GM12874 (cell line): ENCODE data around the gene RAB40B.

ENCODE experiments used
- TF ChIP-seq, protein P1 (sequence below): IDR thresholded peaks from 2 replicates; pipeline ENCODE4 v1.5.1; 2011; ENCODE audit warnings: low read depth, mild to moderate bottlenecking, control low read depth, low read length, moderate library complexity; ENCODE audit not compliant: insufficient read depth

RAB40B gene

DNA sequence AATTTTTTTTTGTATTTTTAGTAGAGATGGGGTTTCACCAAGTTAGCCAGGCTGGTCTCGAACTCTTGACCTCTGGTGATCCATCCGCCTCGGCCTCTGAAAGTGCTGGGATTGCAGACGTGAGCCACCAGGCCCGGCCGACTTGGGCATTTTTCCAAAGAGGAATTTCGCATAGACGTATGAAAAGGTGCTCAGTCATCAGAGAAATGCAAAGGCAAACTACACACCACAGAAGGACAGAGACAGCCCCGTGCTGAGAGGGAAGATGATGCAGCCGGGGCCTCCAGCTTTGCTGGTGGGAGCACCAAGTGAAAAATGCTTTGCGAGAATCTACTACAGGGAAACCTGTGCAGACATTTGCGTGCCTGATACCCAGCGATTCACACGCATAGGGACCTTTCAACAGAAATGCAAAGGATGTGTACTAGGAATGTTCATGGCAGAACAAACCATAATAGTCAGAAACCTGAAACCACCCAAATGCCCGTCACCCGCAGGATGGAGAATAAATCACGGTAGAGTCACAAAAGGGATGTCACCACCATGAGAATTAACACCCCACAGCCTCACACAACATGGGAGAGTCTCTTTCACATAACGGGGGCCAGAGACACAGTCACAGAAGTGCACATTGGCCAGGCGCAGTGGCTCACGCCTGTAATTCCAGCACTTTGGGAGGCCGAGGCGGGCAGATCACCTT lies 5.2 kb downstream of the RAB40B start:
- TF ChIP-seq, protein P1, sequence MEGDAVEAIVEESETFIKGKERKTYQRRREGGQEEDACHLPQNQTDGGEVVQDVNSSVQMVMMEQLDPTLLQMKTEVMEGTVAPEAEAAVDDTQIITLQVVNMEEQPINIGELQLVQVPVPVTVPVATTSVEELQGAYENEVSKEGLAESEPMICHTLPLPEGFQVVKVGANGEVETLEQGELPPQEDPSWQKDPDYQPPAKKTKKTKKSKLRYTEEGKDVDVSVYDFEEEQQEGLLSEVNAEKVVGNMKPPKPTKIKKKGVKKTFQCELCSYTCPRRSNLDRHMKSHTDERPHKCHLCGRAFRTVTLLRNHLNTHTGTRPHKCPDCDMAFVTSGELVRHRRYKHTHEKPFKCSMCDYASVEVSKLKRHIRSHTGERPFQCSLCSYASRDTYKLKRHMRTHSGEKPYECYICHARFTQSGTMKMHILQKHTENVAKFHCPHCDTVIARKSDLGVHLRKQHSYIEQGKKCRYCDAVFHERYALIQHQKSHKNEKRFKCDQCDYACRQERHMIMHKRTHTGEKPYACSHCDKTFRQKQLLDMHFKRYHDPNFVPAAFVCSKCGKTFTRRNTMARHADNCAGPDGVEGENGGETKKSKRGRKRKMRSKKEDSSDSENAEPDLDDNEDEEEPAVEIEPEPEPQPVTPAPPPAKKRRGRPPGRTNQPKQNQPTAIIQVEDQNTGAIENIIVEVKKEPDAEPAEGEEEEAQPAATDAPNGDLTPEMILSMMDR, result no peak

DNA sequence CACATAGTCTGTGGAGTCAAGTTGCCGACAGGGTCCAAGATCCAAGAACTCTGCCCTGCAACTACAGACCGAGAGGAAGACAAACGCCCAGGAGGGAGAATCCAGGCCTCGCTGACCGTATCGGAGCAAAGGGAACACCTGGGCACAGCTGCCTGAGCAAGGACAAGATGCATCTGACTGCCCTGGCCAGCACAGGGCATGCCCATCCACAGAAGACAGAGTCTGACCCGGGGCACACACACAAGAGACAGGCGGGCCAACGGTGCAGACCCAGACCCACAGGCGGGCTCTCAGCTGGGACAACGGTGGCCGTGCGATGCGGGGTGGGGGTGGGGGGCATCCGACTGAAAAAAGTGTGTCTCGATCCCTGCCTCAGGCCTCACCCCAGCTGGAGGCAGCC lies 6.2 kb downstream of the RAB40B start:
- TF ChIP-seq, protein P1, result no peak

DNA sequence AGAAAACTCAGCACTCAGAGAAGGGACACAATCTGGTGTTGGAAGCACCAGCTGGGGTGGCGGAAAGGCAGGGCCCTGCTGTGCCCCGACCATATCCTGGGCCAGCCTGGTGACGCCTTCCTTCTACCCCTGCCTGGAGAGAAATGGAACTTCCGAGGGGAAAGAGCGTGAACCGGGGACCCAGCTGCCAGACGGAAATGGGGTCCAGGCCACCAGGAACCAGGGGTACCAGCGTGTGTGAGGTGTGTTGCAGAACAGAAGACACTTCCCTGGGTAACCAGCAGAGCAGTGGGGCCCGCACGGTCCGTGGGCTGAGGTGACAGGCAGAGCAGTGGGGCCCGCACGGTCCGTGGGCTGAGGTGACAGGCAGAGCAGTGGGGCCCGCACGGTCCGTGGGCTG lies 6.8 kb downstream of the RAB40B start:
- TF ChIP-seq, protein P1, result no peak

DNA sequence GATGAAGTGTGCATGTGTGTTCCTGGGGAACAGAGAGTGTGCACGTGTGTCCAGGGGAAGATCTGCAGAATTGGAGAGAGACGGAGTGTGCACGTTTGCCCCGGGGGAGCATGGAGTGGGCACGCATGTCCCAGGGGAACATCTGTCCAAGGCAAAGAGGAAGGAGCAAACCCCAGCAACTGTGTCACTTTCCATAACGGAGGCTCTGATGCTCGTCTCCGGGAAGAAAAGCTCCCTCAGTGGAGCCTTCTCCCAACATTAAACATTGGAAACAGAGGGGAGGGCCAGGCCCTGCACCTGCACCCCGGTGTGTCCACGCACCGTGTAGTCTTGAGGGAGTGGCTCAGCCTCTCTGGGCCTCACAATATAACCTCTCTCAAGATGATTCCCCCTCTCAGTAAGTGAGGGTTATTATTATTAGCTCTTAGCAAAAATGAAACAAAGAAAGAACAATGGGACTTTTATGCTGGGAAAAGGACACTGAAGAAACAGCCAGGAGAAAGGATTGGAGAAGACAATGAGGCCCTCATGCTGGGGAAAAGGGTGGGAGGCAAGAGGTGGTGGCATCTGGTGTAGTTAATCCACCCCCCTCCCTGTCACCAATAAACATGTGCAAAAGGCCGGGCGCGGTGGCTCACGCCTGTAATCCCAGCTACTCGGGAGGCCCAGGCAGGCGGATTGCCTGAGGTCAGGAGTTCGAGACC lies 7.6 kb downstream of the RAB40B start:
- TF ChIP-seq, protein P1, result no peak

DNA sequence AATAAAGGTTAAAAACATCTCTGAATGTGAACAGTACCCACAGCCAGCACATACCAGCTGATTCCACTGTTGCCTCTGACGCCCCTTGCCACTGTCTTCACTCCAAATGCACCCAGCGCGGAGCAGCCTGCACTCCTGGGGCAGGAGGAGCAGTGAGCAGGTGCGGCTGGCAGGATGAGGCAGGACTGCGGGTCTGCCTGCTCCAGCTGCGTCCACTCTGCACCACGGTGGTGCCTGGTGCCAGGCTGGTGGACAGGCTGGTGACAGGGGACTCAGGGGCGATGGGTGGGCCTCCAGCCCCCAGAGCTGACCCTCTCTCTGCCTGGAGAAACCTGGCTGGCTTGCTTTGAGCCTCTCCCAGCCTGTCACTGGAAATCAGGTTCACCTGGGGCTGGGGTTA lies 9.4 kb downstream of the RAB40B start:
- TF ChIP-seq, protein P1, result no peak

DNA sequence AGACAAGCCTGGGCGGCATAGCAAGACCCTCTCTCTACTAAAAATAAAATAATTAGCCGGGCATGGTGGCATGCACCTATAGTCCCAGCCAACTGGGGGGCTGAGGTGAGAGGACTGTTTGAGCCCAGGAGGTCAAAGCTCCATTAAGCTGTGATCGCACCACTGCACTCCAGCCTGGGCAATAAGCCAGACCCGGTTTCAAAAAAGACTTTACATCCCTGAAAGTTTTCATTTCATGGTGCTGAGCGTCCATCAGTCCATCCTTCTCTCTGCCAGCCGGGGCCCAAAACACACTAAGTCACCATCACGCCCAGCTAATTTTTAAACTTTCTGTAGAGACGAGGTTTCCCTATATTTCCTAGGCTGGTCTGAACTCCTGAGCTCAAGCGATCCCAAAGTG lies 10.6 kb downstream of the RAB40B start:
- TF ChIP-seq, protein P1, result no peak

DNA sequence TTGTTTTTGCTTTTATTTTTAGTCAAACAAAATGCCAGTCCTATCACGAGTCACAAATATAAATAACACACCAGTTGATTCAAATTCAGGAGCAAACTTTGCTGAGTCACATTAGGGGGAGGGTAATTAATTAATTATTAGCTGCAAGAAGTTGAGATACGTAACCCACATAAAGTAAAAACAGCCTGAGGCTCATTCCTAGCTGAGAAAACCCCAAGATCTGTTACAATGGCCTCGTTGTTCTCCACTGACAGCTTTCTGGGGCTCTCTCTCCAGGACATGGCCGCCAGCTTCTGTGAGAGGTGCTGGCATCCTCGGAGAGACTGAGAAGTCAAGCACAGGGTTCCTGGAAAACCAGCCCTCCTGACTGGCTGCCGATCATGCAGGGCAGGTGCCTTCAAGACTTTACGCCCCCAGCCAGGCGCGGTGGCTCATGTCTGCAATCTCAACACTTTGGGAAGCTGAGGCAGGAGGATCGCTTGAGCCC lies 11.1 kb downstream of the RAB40B start:
- TF ChIP-seq, protein P1, result no peak
